Ovary (tissue), 9 donors: Measurements from ENCODE around the gene NLK. TPM values are rescaled to one million over a fixed set of nuclear protein-coding genes. Genes with fewer than 3 reads are reported as not detected.

Experiments
- DNase-seq, 5 donors: peaks; one replicate each; pipeline ENCODE4 v3.0.0-alpha.2; 2019 to 2020
- H3K27ac ChIP-seq, 2 donors: fragments of 200-600 bp; one replicate each; pipeline versions ENCODE4 v1.5.1 to v1.8.0; 2019 to 2022
- H3K27me3 ChIP-seq: fragments of 200-600 bp; one replicate; pipeline ENCODE4 v1.8.0; 2022
- H3K36me3 ChIP-seq: fragments of 200-600 bp; sonication (generic); one replicate; pipeline ENCODE4 v1.5.1; 2019
- H3K4me1 ChIP-seq: one replicate; pipeline ENCODE4 v1.8.1; 2013; ENCODE audit warnings: mild to moderate bottlenecking, moderate library complexity; ENCODE audit not compliant: insufficient read depth
- H3K4me3 ChIP-seq: fragments of 200-600 bp; sonication (generic); one replicate; pipeline ENCODE4 v1.5.1; 2017
- H3K9me3 ChIP-seq, 2 donors: fragments of 200-600 bp in 1 of 2; sonication (generic) in 1 of 2; one replicate each; pipeline versions ENCODE4 v1.5.1 to v1.8.1; 2013 to 2019; ENCODE audit warnings: mild to moderate bottlenecking in 1 of 2, moderate library complexity in 1 of 2
- CTCF ChIP-seq, 3 donors: fragments of 450-650 bp in 2 of 3; fragments of 200-600 bp in 1 of 3; IDR thresholded peaks; one replicate each; pipeline versions ENCODE4 v1.5.1 to v1.8.0; 2016 to 2022; ENCODE audit warnings: antibody characterized with exemption in 3 of 3, mild to moderate bottlenecking in 1 of 3
- EP300 ChIP-seq: sonication (generic); formaldehyde crosslinking; IDR thresholded peaks from one replicate; pipeline ENCODE4 v1.6.1; 2017; ENCODE audit warnings: antibody characterized with exemption
- POLR2A ChIP-seq: fragments of 450-650 bp; IDR thresholded peaks from one replicate; pipeline ENCODE4 v1.6.1; 2017; ENCODE audit warnings: antibody characterized with exemption, mild to moderate bottlenecking, moderate library complexity
- WGBS, 3 donors: extraction: QIAGEN DNeasy Blood & Tissue Kit in 1 of 3; methylation state at CpG; one replicate each; pipeline versions ENCODE4 v1.1.5 to v1.1.7; 2013 to 2017; 5-methylcytosine and 5-hydroxymethylcytosine counted together
- intact Hi-C, 4 donors: fragments of 100-400 bp; cut with DNase I; formaldehyde crosslinking; loops; one replicate each; pipeline versions ENCODE4 v1.11.0 to v1.15.1; 2022 to 2023
- polyA plus RNA-seq, 2 donors: library from polyadenylated mRNA; stranded (reverse); fragments of 200-250 nt in 1 of 2; fragments of 350-450 nt in 1 of 2; fragmentation: Illumina TruSeq in 1 of 2; extraction: RNeasy Lipid Tissue Mini Kit (QIAGEN cat#74804) in 1 of 2; gene quantifications; one replicate each; pipeline ENCODE4 v1.2.3, GENCODE V29; 2013 to 2014
- total RNA-seq, 7 donors: library from RNA; depleted of rRNA in 2 of 7; stranded (reverse); fragments of >200 nt in 2 of 7; fragmentation: NEBNext Ultra II Directional in 3 of 7; extraction: Animal tissue kit (Norgen Biotek cat#: 25700) in 3 of 7; gene quantifications; one replicate each; pipeline versions ENCODE4 v1.1.0 to v1.2.4, GENCODE V29; 2016 to 2023
- donor health status: DM: no; HTN: no; CAD: no; lungs with moderate emphysema.
- donor health status: DM: no; HTN: no; CAD: no.
- donor health status: Bipolar disorder and iron deficiency.
- donor health status: DM: yes; HTN: yes; CAD: no.
- donor health status: DM: no; HTN: no; CAD: no.
- donor health status: DM: yes; HTN: yes; CAD: no.

Gene NLK
- total and polyA plus RNA-seq, 9 donors = 7.3 to 15.6 (median 12.3) TPM

GRCh38 chr17:28081467-28081866, 39.0 kb downstream of the NLK start:
- Histone ChIP-seq H3K27ac (peak overlapping the region in 1 of 2 donors; percentile 51), H3K27me3 (no peaks in the 10 kb centered on the region), H3K36me3 (no peaks in the 10 kb centered on the region), H3K4me3 (no peak overlapping the region), H3K4me1 (peaks cover 9% of the 10 kb centered on the region), H3K9me3 (no peaks in the 10 kb centered on the region)
- 89 to 92% (median 91%) methylated on average over 2 of the region's 2 CpGs for WGBS, 3 donors
- intact Hi-C loops = no loop called here
- DNase-seq = no peak
- no peak for TF ChIP-seq POLR2A
- no peak for TF ChIP-seq EP300
- TF ChIP-seq CTCF (IDR thresholded peaks at IDR 0.05) = no peak

- no peak overlapping the region for H3K27ac ChIP-seq
- no peaks in the 10 kb centered on the region for H3K9me3 ChIP-seq
- no peak for DNase-seq
- 91 to 97% (median 96%) methylated on average over 2 of the region's 2 CpGs for WGBS, 3 donors
- intact Hi-C loops = no loop called here
- no peak for TF ChIP-seq CTCF (IDR thresholded peaks at IDR 0.05)
- TF ChIP-seq EP300 = no peak
- TF ChIP-seq POLR2A = no peak
- no peaks in the 10 kb centered on the region for H3K36me3 ChIP-seq
- H3K27me3 ChIP-seq = no peaks in the 10 kb centered on the region
- H3K4me1 ChIP-seq = peaks cover 8% of the 10 kb centered on the region
- no peak overlapping the region for H3K4me3 ChIP-seq
Observed at GRCh38 chr17:28085766-28086165, 43.3 kb downstream of the NLK start.

GRCh38 chr17:28086519-28086918, 44.0 kb downstream of the NLK start:
- H3K27ac ChIP-seq = no peak overlapping the region
- no peak overlapping the region for H3K4me3 ChIP-seq
- no peak for TF ChIP-seq CTCF (IDR thresholded peaks at IDR 0.05)
- TF ChIP-seq EP300 = no peak
- TF ChIP-seq POLR2A = no peak
- H3K27me3 ChIP-seq = no peaks in the 10 kb centered on the region
- DNase-seq = no peak
- peaks cover 5% of the 10 kb centered on the region for H3K4me1 ChIP-seq
- H3K9me3 ChIP-seq = no peaks in the 10 kb centered on the region
- WGBS, 3 donors = 97 to 100% (median 98%) methylated on average over 4 of the region's 4 CpGs
- intact Hi-C loops = no loop called here
- H3K36me3 ChIP-seq = no peaks in the 10 kb centered on the region

GRCh38 chr17:28087743-28088142, 45.3 kb downstream of the NLK start:
- TF ChIP-seq EP300 (no peak), POLR2A (no peak), CTCF (IDR thresholded peaks at IDR 0.05) (no peak)
- Histone ChIP-seq H3K9me3 (no peaks in the 10 kb centered on the region), H3K27me3 (no peaks in the 10 kb centered on the region), H3K4me3 (no peak overlapping the region), H3K27ac (no peak overlapping the region), H3K4me1 (no peaks in the 10 kb centered on the region), H3K36me3 (no peaks in the 10 kb centered on the region)
- no peak for DNase-seq
- intact Hi-C loops = no loop called here

GRCh38 chr17:28090551-28090950, 48.1 kb downstream of the NLK start:
- no peak for TF ChIP-seq EP300
- no peak for TF ChIP-seq CTCF (IDR thresholded peaks at IDR 0.05)
- no peak for TF ChIP-seq POLR2A
- no peaks in the 10 kb centered on the region for H3K9me3 ChIP-seq
- H3K4me3 ChIP-seq = no peak overlapping the region
- intact Hi-C loops = no loop called here
- 94% methylated on average over 4 of the region's 4 CpGs for WGBS, 3 donors
- no peaks in the 10 kb centered on the region for H3K36me3 ChIP-seq
- no peak for DNase-seq
- no peaks in the 10 kb centered on the region for H3K27me3 ChIP-seq
- H3K27ac ChIP-seq = no peak overlapping the region
- H3K4me1 ChIP-seq = no peaks in the 10 kb centered on the region
